RPMI7951 (cell line): ENCODE measurements around the gene OR6A2. TPM values are rescaled to one million over a fixed set of nuclear protein-coding genes. Genes with fewer than 3 reads are reported as not detected.
"Not testable (repeated sequence)": the region's sequence is repeated elsewhere in the genome, so short reads cannot be mapped to it uniquely, and the experiment has no call there.

Source experiments
- DNase-seq: peaks from one replicate; pipeline ENCODE4 v3.0.0-alpha.2; 2012; ENCODE audit warnings: low read depth
- total RNA-seq: library from RNA; depleted of rRNA; stranded (reverse); fragments of >200 nt; shearing (Covaris generic); gene quantifications from 2 replicates; pipeline ENCODE4 v1.2.3, GENCODE V29; 2014; rRNA removed

Gene OR6A2
- 0.10 and 0.24 TPM in 2 replicates for total RNA-seq

DNA sequence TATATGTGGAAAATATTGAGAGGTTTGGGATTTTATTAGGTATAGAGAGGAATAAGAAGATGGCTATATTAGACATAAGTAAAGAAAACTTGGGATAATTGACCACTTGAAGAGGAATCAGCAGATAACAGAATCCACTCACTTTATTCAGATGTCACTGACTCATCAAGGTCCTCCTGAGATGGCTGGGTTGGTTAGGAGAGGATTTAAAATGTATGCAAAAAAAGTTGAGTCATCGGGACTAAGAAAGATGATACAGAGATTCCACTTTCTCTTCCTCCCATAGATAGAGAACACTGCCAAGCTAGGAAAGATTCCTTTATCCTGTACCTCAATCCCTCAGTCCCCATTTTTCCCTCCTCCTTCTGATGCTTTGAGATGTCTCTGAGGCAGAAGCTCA, at the start of gene OR6A2:
TSS of gene OR6A2 (minus strand) at position 288 of the 400 bp plus-strand sequence. CDS start 3,981 bp downstream, outside the sequence.
- DNase-seq, result peak; percentile 70

DNA sequence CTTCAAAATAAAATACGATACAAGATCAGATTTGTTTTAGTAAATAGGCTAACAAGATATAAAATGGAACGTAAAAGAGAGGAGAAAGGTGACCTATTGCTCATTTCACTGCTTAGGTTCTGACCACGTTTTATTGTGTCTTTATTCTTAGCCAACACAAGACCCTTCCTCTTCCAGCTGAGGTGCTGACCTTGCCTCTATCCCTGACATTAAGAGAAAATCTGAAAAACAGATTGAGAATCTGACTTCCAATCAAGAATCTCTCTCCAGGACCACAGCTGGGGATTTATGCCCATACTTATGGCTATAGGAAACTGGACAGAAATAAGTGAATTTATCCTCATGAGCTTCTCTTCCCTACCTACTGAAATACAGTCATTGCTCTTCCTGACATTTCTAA, 45.9 kb upstream of the OR6A2 start, which contains the start of gene OR10A5:
TSS of gene OR10A5 (plus strand) at position 301 of the 400 bp plus-strand sequence. CDS start at position 301, 0 bp downstream.
- DNase-seq, result no peak

GRCh38 chr11:6844356-6844755, 44.9 kb upstream of the OR6A2 start:
- DNase-seq, result peak; percentile 25

GRCh38 chr11:6843670-6844069, 44.2 kb upstream of the OR6A2 start:
- DNase-seq, result no peak

DNA sequence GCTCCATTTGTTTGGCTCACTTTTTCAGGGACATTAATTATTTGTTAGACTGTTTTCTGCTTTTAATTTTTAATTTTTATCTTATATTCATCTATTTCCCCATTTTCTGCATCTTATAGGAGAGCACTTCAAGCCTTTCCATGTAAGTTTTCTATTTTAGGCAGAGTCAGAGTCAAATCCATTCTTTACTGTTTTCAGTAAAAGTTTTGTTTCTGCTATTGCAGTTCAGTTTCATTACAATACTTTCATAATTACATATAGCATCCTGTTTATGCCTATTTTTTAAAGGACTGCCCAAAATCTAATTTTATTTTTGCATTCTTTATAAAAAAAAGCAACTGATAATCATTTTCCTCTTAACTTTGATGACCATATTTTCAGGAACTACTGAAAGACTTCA, 42.2 kb upstream of the OR6A2 start:
- DNase-seq, result no peak

DNA sequence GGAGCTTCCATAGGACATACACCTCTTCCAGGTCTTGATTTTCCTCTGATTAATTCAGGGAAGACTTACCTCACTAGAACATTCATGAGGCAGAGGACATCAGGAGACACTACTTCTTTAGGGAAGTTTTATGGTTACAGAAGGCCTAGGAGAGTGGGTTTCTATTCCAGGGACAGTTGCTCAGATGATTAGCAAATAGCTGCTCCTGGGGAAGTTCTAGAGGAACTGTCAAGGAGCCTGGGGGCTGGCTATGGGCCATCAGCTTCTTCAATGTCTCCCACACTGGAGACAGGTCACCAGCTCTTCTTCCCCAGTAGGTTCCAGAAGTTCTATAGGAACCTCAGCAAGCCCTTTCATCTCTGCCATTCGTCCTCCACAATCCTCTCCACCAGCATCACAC, 34.5 kb upstream of the OR6A2 start:
- no peak for DNase-seq

- DNase-seq, result no peak
These were observed 33.9 kb upstream of the OR6A2 start for GRCh38 chr11:6833356-6833755.

GRCh38 chr11:6828103-6828502, 28.6 kb upstream of the OR6A2 start:
- no peak for DNase-seq

DNA sequence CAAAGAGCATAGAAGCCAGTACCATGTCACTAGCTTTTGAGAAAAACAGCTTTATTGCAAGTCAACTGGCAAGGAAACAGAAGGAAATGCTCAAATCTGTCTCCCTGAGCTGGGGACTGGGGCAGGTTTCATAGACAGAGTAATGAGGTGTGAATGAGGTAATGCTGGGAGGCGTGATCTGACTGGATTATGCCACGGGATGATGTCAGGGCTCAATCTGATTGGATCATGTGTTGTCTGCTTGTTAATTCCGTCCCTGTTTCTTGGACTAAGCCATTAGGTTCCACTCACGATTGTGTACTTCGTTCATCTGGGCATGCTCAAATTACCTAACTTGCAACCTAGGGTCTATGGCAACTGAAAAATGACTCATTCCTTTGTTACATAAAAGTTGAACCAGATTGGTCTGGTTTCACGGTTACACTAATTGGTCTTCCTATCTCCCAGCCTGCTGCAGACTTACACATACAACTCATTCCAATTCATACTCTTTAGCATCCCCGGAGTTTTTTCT, 25.8 kb upstream of the OR6A2 start:
- DNase-seq, result peak; percentile 42

DNA sequence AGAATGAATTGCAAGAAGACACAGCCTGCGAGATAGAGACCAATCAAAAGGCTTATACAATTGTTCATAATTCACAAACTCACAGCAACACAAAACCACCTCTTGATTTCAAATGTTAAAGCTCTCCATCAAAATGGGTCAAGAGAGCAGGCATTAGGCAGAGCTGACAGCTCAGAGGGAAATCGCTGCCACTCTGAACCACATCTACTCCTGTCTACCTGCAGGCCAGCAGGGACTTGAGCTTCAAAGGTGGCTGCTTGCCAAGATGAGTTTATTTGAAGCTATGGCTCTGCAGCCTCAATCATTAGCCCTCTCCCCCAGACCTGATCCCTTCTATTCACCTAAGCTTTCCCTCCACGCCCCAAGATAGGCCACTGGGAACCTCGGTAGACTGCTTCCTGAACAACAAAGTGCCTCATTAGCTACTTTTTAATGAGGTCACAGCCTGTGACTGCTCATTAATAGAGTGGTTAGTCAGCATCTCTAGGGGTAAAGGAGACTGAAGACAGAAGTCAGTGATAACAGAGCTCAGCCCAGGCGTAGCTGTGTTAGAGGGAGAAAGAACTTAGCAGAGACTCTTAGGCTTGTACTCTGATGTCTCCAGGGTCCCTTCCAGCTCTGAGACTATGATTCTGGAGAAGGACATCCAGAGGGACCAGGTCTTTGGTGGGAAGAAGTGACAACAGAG, 24.8 kb upstream of the OR6A2 start:
- DNase-seq, result no peak

- DNase-seq, result no peak
These were observed 19.5 kb upstream of the OR6A2 start for GRCh38 chr11:6818967-6819366.

DNA sequence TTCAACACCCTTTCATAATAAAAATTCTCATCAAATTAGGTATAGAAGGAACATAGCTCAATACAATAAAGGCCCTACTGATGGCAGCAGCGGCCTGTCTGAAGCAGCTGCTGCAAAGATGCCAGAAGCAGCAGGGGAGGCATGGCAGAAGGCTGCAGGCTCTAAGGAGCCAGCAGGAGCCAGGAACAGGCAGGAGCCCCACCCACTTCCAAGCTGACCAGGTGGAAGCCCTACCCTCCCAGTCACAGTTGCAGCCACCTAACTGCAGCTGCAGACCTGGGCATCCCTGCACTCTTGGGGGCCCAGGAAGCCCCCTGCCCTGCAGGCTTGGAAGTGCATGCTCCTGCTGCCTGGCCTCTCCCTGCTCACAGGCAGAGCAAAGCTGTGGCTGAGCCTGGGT, 18.2 kb upstream of the OR6A2 start:
- peak; percentile 14 for DNase-seq

- no peak for DNase-seq
These were observed 14.2 kb upstream of the OR6A2 start for GRCh38 chr11:6813656-6814055.

- DNase-seq, result peak; percentile 44
These were observed 13.0 kb upstream of the OR6A2 start for GRCh38 chr11:6812390-6813005.

DNA sequence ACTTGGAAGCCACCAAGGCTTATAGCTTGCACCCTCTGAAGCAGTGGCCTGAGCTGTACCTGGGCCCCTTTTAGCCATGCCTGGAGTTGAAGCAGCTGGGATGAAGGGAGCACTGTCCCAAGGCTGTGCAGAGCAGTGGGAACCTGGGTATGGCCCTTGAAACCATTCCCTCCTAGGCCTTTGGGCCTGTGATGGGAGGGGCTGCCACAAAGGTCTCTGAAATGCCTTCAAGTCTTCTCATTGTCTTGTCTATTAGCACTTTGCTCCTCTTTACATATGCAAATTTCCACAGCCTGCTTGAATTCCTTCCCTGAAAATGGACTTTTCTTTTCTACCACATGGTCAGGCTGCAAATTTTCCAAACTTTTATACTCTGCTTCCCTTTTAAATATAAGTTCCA, 1.6 kb upstream of the OR6A2 start:
- DNase-seq, result not testable (repeated sequence)

- no peak for DNase-seq
These were observed 4.8 kb downstream of the OR6A2 start for GRCh38 chr11:6794639-6795038.

GRCh38 chr11:6790546-6790945, 8.9 kb downstream of the OR6A2 start:
- no peak for DNase-seq

DNA sequence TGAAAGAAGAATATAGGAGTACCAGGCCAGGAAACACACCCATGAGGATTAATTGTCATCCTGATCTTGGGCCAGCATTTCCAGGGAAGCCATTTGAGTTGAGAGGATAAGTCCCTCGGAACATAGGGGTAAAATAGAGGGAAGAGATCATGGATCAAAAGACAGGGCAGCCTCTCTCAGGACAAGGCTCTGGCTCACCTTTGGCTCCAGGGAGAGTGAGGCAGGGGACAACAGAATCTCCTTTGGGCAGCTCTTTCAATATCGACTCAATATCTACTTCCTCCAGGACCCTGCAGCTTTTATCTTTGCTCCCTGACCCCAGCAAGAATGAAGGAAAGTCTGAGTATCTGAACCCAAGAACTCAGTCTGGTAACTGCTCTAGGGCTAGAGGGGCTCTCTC, 16.8 kb downstream of the OR6A2 start, which contains the start of gene OR2AG1:
TSS of gene OR2AG1 (plus strand) at position 301 of the 400 bp plus-strand sequence. CDS start 2,018 bp downstream, outside the sequence.
- no peak for DNase-seq

DNA sequence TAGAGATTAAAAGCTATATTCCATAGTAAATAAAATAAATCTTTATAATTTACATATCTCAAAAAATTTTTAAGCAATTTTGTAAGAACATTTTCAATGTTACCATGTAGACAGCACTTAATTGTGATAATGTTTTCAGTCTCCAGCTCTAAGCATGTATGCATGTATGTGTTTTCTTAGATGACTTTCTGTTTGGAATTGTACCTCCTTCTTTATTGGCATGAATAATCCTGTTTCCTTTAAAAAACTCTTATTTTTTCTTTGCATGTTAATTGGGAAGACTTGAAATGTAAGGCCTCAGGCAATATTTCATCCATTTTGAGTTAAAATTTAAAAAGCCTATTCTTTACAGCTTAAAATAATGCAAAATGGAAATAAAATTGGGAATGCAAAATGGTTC, 18.7 kb downstream of the OR6A2 start:
- no peak for DNase-seq

DNA sequence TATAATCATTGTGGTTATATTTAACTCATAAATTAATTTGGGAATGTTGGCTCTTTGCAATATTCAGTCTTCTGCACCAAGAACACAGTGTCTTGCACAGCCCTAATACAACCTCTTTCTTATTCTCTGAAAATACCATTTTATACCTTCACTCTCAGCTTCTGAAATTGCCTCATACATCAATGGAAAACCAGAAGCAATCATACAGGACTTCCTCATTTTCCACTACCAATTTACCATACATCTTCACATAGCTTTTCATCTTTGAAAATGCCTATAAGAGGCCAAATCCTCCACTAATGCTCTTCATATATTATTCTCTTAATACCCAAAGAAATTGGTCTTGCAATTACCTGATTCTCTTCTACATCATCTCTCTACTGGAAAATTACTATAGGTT, 21.0 kb downstream of the OR6A2 start:
- no peak for DNase-seq

- no peak for DNase-seq
These were observed 27.3 kb downstream of the OR6A2 start, which contains the start of gene OR2AG2 for GRCh38 chr11:6771926-6772893. Gene OR2AG2 (minus strand): TSS chr11:6771976. CDS start chr11:6768957, 3,019 bp downstream.
